HG03064 (cell line): ENCODE data around the gene FMNL2.

Experiments
- ATAC-seq: cut with Tn5 transposase; IDR thresholded peaks from one replicate; pipeline ENCODE4 v1.9.1; 2021; ENCODE audit warnings: low read depth; ENCODE audit not compliant: unreplicated experiment

Gene FMNL2

DNA sequence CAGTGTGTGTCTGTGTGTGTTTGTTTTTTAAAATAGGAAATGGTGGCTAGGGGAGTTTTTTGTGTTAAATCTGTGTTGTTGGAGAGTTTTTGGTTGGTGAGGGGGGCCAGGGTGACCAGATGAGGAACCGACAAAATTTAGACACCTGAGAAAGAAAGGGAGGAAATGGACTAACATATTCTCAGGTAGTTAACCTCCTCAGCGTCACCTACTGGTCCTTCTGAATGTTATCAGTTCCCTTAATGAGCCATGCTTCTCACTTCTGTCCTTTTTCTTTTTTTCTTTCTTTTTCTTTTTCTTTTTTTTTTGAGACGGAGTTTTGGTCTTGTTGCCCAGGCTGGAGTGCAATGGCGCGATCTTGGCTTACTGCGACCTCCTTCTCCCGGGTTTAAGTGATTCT lies 107.0 kb downstream of the FMNL2 start:
- no peak for ATAC-seq

DNA sequence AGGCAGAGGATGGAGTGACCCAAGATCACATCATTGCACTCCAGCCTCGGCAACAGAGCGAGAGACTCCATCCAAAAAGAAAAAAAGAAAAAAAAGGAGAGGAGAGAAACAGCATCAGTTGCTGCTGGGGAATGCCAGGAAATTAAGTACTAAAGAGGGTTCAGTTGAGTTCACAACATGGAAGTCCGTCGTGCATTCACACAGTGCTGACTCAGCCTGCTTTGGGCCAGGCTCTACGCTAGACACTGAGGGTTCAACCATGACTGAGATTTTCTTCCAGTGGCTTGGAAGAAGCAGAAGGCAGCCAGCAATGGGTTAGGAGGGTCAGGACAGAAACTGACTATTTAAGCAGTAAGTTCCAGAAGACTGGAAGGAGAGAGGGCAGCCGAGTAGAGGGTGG lies 108.8 kb downstream of the FMNL2 start:
- ATAC-seq = no peak

DNA sequence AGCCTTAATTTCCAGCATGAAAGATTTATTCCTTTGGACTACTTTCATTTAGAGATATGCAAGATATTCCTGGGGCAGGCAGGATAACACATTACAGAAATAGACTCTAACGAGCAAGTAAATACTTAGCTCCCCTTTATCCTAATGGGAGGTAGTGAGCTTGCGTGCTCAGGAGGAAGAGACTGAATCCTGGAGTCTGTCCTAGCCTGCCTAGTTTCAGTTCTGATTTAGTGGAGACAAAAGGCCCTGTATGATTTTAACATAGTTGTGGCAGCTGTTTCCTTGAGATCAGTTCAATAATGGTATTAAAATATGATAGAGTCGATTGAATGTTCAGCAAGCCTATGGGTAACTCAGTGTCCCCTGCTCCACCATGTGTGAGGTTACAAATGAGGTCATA lies 109.5 kb downstream of the FMNL2 start:
- no peak for ATAC-seq

DNA sequence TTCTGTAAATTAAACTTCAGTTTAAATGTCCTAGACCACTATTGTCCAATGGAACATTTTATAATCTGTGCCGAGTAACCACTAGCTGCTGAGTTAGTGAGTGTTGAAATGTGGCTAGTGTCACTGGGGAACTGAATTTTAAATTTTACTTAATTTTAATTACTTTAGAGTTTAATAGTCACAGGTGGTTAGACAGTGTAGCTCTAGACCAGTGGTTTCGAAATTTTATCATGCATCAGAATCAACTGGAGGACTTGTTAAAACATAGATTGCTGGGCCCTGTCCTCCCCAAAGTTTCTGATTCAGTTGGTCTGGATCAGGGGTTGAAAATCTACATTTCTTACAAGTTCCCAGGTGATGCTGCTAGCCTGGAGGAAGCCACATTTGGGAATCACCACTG lies 110.4 kb downstream of the FMNL2 start:
- ATAC-seq = no peak

DNA sequence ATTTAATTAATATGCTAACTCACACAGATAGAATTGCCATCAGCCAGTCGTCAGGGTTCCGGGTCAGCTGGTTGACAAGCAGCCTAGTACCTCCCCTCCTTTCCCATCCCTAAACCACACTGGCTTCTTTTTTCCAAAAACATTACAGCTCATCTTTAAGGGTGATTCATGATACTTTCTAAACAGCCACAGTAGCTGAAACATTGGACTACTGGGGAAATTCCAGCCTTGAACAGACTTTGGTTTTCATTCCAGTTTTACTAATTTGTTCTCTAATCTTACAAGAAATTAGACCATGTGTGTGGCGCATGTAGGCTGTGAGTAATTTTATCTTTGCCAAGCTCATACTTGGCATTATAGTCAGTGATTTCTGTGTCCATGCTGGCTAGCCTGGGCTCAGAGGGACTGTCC lies 110.8 kb downstream of the FMNL2 start:
- no peak for ATAC-seq

DNA sequence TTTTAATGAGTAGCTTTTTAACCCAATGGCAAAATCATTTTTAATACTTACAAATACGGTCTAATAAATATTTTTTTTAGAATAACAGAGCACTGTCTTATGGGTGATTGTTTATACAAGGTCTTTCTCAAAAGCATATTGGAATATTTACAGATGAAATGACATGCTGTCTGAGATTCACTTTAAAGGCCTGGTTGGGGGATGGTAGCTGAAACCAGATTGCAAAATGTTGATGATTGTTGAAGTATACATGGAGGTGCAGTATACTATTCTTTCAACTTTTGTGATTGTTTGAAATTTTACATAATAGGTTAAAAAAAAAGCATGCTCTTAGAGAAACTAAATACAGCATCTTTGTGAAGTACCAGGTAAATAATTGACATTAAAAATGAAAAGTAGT lies 111.2 kb downstream of the FMNL2 start:
- no peak for ATAC-seq

DNA sequence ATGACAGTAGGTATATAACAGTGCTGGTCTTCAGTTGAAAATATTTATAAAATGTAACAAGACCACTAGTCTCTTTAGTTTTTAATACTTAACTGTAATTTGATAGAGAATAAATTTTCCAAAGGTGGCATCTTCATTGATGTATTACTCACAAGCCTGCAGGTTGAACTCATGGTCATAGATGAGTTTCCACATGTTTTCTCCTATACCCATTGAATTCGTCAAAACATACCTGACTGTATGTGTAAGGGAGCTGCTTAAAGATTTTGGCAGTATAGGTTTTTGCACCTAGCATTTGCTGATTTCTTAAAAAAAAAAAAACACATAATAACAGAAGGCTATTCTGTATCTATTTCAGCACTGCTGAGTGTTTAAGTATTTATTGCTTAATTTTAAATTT lies 112.9 kb downstream of the FMNL2 start:
- ATAC-seq = no peak

DNA sequence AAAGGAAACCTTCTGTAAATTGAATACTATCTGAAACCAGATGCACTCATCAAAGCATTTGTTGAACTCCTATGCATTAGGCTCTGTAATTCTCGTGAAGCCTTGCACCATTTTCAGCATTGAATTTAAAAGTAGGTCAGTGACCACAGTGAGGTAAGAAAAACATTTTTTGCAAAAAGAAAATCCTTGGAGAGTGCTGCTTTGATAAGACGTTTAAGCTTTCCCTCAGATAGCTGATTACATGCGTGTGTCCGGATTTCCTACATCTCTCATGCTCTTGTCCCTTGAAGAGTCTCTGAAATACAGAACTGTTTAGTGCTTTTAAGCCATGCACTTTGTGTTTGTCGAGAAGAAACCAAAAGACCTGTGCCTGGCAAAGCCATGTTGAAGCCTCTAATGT lies 113.6 kb downstream of the FMNL2 start:
- ATAC-seq = no peak

DNA sequence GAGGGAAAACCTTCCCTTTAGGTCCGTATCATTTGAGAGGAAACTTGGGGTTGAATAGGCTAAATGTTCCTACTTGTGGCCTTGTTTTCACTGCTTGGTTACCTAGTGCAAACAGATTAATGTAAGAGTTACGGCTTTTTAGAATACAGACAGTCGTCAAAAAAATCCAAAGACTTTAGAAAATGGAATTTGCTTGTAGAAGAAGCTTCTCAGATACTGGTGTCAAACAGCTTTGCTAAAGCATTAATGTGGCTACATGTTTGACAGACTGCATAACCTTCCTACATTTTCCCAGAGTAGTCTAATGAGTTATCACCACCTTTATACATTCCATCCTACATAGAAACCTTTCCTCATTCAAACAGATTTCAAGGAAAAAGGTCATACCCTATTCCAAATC lies 114.6 kb downstream of the FMNL2 start:
- no peak for ATAC-seq

DNA sequence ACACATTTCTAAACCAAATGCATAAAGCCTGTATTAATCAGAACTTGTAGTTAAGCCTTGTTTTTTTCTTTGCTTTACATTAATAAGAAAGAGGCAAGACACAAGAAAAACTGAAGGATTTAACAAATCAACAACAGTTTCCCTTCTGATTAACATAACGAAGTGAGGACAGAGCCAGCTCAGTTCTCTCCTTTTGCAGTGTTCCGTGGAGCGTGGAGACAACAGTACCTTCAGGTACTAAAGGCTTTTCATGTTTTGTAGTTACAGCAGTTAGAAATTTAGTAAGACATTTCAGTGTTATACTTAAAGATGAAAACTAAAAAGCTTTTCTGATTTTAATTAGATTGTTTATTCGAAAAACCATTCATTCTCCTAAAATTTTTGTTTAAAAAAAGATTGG lies 115.2 kb downstream of the FMNL2 start:
- no peak for ATAC-seq

DNA sequence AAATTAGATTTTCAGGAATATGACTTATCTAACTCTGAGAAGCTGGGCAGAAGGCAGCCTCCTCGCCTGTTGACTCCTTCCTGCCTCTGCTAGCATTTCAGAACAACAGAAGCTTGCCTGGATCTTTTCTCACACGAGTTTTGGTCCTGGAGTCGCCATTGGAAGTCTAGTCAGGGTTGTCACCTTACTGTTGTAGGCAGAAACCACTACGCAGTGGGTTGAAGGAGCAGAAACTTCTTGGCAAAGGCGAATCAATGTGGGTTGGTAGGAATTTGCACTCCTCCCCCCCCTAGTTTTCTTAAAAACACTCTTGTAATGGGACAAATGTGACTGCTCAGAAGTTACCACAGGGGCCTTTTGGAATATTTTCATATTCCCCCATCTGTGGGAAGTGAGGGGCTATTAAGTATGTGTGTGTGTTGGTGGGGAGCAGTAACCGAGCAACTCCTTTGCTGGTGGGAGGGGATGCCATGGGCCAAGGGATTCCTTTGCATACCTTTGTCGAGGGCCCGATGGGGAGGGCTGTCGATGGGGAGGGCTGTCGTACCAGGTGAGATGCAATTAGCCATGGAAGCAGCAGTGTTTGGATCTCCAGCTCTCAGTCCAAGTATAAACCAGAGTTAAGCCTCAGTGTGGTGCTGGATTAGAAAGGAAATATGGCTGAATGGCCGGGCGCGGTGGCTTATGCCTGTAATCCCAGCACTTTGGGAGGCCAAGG lies 117.4 kb downstream of the FMNL2 start:
- no peak for ATAC-seq

DNA sequence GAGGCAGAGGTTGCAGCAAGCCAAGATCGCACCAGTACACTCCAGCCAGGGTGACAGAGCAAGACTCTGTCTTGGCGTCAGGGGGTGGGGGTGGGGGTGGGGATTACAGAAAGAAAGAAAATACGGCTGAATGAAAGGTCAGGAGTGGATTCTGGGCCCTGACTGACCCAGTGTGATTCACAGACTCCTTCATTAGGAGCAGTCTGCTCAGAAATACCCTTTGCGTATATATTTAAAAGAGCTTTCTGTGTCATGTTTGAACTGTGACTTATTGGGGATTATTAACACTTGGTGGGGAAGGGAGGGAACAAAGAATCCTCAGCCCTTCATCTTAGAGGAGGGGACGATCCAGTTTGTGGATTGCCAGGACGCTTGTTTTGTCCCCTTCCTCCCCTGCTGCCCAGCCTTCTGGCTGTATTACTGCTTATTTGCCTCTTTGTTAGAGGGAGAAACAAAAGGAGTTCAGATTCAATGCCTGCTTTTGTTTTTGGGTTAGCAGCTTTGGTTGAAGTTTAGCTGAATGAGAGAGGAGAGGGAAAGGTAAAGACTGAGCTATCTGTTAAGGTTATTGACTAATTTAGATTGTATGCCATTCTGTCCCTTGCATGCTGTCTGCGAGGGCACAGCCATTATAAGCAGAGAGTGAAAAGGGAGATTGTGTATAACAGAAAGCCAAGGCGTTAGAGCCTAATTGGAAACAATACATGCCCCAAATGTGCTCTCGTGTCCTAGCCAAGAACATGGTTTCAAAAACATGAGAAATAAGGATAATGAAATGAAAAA lies 118.3 kb downstream of the FMNL2 start:
- no peak for ATAC-seq

DNA sequence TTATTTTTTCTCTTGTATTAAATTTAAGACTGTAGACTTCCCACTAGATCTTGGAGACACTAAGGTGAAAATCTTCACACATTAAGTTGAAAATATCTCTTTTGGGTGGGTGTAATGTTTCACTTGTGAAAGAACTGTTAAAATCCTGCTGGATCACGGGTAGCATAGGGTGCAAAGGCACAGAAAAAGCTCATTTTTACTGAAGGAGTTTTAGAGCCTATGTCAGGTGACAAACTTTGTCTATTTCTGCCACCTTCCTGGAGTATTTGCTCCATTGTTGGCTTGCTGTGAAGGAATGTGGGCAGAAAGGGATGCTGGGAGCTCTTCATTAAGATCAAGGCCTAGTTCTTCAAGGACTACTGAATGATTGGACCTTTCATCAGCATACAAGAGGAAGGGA lies 119.4 kb downstream of the FMNL2 start:
- ATAC-seq = no peak

DNA sequence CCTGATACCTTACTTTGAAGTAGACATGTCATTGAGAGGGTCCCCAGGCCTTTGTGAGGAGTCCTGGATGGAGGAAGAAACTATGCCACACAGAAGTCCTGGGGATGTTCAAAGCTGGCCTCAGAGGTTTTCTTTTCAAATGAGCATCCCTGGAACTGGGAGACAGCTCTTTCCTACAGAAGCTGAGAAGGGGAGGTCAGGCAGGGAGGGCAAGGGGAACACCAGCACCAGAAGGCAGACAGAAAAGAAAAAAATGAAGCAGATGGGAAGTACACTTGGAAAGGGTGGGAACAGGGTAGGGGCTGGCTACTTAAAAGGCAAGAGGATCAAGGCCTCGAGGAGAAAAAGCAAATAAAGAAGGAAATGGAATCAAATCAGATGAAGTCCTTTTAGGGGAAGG lies 120.0 kb downstream of the FMNL2 start:
- no peak for ATAC-seq

DNA sequence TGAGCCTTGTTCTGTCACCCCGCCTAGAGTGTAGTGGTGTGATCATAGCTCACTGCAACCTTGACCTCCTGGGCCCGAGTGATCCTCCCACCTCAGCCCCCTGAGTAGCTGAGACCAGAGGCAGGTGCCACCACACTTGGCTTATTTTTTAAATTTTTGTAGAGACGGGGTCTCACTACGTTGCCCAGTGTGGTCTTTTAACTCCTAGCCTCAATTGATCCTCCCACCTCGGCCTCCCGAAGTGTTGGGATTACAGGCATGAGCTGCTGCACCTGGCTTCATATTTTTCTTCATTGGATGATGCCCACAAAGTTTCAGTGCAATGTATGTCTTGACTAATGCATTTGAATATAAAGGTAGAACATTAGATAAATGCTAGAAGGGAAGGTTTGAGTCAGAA lies 120.8 kb downstream of the FMNL2 start:
- no peak for ATAC-seq

DNA sequence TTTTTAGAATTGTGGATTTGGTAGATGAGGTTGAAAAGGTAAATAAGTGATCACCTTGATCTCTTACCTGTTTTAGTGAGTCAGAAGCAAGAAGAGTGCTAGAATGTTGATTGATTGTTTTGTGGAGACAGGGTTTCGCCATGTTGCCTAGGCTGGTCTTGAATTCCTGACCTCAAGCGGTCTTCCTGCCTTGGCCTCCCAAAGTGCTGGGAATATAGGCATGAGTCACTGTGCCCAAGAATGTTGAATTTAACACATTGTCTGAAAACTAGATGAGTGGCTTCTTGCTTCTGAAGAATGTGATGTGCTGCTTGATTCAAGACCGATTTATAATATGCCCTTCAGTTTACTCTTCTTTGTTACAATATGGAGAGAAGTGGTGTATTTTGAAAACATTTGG lies 121.3 kb downstream of the FMNL2 start:
- ATAC-seq = no peak

DNA sequence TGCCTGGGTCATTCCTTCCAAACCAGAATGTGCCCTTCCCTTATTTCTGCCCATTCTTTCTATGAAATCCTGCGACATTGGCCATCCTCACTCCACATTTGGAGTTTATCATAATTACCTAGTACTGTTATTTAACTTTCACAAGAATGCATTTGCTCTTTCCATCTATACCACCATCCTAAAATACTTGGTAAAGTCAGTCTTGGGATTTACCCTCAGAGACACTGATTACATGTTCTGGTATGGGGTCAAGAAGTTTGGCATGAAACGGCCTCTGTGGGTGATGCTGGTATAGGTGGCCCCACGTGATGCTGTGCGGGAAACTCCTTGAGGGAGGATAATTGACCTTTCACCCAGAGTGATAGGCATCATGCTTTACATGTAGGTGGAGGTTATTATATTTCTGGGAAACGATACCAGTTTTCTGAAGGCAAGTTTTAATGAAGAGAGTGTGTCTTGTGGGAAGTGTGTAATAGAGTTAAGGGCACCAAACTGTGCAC lies 123.5 kb downstream of the FMNL2 start:
- no peak for ATAC-seq

DNA sequence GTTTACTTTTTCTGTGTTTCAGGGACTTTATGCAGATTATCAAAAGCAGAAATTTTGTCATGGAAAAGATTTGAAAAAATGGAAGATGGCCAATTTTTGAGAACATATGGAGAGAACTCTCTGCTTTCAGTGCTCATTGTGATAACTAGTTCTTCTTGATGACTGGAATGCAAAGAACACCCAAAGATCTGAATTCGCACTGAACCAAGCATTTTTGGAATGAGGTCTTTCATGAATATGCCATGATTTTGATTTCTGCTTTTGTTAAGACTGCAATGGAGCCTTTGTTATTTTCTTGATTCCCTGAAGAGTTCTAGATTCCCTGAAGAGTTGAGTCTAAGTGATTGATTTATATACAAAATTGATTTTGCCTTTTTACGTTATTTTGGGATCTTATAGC lies 124.1 kb downstream of the FMNL2 start:
- no peak for ATAC-seq

DNA sequence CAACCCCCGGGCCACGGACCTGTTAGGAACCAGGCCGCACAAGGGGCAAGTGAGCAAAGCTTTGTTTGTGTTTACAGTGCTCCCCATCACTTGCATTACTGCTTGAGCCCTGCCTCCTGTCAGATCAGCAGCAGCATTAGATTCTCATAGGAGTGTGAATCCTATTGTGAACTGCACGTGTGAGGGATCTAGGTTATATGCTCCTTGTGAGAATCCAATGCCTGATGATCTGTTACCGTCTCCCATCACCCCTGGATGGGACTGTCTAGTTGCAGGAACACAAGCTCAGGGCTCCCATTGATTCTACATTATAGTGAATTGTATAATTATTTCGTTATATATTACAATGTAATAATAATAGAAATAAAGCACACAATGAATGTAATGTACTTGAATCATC lies 125.6 kb downstream of the FMNL2 start:
- ATAC-seq = no peak

DNA sequence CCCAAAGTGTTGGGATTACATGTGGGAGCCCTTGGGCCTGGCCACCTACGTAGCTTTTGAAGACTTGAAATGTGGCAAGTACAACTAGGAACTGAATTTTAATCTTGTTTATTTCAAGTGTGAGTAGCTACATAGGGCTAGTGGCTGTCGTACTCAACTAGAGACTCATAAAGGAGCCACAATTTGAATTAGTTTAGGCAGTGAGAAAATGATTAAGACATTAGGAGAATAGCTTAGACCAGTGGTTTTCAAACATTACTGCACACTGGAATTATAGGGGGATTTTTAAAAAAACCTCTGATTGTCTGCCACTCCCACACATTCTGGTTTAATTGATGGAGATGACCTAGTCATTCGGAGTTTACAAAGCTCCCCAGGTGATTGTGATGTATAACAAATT lies 127.1 kb downstream of the FMNL2 start:
- no peak for ATAC-seq

DNA sequence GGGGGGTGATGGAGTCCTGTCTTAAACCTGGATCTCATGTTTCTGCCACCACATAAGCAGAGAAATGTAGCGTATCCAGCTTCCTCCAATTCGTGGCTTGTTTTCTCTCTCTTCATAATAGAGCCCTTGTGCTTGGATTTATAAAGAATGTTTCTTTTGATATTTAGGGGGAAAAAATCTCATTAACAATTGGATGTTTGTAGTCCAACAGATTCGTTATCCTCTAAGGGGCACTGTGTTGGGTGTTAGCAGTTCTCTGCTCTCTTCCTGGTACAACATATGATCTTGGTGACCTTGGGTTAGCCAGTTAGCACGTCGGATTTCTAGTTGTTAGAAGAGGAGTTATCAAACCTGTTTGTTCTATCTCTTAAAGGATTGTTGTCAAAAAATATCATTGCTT lies 127.8 kb downstream of the FMNL2 start:
- no peak for ATAC-seq

DNA sequence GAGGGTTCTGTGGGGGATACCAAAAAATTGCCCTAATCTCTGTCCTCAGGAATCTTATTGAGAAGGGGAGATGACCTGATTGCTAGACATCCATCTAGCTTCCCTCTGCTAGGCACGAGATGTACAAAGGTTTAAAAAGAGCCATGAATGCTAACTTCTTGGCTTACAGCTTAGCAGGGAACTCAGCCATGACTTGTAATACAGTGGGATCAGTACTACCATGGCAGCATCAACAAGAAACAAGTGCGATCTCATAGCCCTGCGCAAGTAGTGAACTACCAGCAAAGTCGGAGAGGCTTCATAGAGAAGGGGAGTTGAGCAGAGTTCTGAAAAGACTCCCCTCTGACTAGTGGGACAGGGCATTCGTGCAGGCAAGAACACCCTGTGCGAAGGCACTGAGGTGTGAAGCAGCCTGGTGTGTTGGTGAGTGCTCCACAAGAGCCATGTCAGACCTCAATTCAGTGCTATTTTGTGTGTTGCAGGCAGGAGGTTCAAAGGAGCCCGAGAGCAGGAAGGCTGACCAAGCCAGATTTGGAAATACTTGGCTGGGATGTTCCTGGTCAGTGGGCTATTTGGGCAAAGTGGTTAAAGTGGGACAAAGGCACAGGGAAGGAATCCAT lies 130.0 kb downstream of the FMNL2 start:
- no peak for ATAC-seq
